Measurements from ENCODE around the gene FMR1NB.

GRCh38 chrX:147948531-147948930 lies 32.6 kb upstream of the FMR1NB start:
- no peak for TF ChIP-seq CTCF (IDR thresholded peaks at IDR 0.05)
- TF ChIP-seq POLR2A (IDR thresholded peaks at IDR 0.05): no peak
- TF ChIP-seq EP300 (IDR thresholded peaks at IDR 0.05): no peak
- no peak for TF ChIP-seq POLR2AphosphoS5 (IDR thresholded peaks at IDR 0.05)
